Endothelial cell (in vitro differentiated cells): ENCODE data around the gene TFCP2L1. TPM values are rescaled to one million over a fixed set of nuclear protein-coding genes. Genes with fewer than 3 reads are reported as not detected.

ENCODE experiments used
- DNase-seq: peaks from one replicate; pipeline ENCODE4 v3.0.0; 2021; ENCODE audit warnings: low spot score
- H3K27ac Mint-ChIP-seq: one replicate; pipeline ENCODE4 v1.8.0; 2021; ENCODE audit warnings: mixed read lengths, inconsistent platforms; ENCODE audit not compliant: unreplicated experiment
- H3K27me3 Mint-ChIP-seq: one replicate; pipeline ENCODE4 v1.8.0; 2021; ENCODE audit warnings: mild to moderate bottlenecking, moderate library complexity, mixed read lengths, inconsistent platforms; ENCODE audit not compliant: unreplicated experiment
- H3K36me3 Mint-ChIP-seq: one replicate; pipeline ENCODE4 v1.8.0; 2021; ENCODE audit warnings: mild to moderate bottlenecking, low read depth, mixed read lengths, inconsistent platforms; ENCODE audit not compliant: unreplicated experiment
- H3K4me1 Mint-ChIP-seq: one replicate; pipeline ENCODE4 v1.8.0; 2021; ENCODE audit warnings: mild to moderate bottlenecking, mixed read lengths, inconsistent platforms; ENCODE audit not compliant: unreplicated experiment
- H3K4me3 Mint-ChIP-seq: one replicate; pipeline ENCODE4 v1.8.0; 2021; ENCODE audit warnings: mild to moderate bottlenecking, mixed read lengths, inconsistent platforms; ENCODE audit not compliant: unreplicated experiment
- H3K9me3 Mint-ChIP-seq: one replicate; pipeline ENCODE4 v1.8.0; 2021; ENCODE audit warnings: mixed read lengths, inconsistent platforms; ENCODE audit not compliant: unreplicated experiment
- CTCF ChIP-seq: fragments of 200-600 bp; sonication (generic); IDR thresholded peaks from one replicate; pipeline ENCODE4 v1.5.0; 2021; ENCODE audit warnings: antibody characterized with exemption; ENCODE audit not compliant: unreplicated experiment
- total RNA-seq: library from RNA; stranded (reverse); fragmentation: NEBNext Ultra II Directional; extraction: Animal tissue kit (Norgen Biotek cat#: 25700); gene quantifications from one replicate; pipeline ENCODE4 v1.2.1, GENCODE V29; 2021; ENCODE audit not compliant: unreplicated experiment

Gene TFCP2L1
- total RNA-seq, 1 donor from 2014 or later, result 1.7 TPM

- no peak overlapping the region for H3K4me3 Mint-ChIP-seq
- no peak for TF ChIP-seq CTCF
- no peaks in the 10 kb centered on the region for H3K36me3 Mint-ChIP-seq
- H3K27ac Mint-ChIP-seq, result no peak overlapping the region
- H3K4me1 Mint-ChIP-seq, result no peaks in the 10 kb centered on the region
- no peak for DNase-seq
- H3K27me3 Mint-ChIP-seq, result peaks cover 10% of the 10 kb centered on the region
- H3K9me3 Mint-ChIP-seq, result no peaks in the 10 kb centered on the region
Measured at GRCh38 chr2:121242976-121243375, 42.0 kb downstream of the TFCP2L1 start.

GRCh38 chr2:121242175-121242875 is 42.7 kb downstream of the TFCP2L1 start:
- Mint-ChIP-seq H3K27me3 (peaks cover 10% of the 10 kb centered on the region), H3K4me1 (no peaks in the 10 kb centered on the region)
- TF ChIP-seq CTCF, result no peak

GRCh38 chr2:121241466-121241865 is 43.5 kb downstream of the TFCP2L1 start:
- H3K27me3 Mint-ChIP-seq, result peaks cover 6% of the 10 kb centered on the region
- no peaks in the 10 kb centered on the region for H3K4me1 Mint-ChIP-seq
- H3K27ac Mint-ChIP-seq, result no peak overlapping the region
- DNase-seq, result no peak
- no peaks in the 10 kb centered on the region for H3K36me3 Mint-ChIP-seq
- no peak for TF ChIP-seq CTCF
- no peak overlapping the region for H3K4me3 Mint-ChIP-seq
- no peaks in the 10 kb centered on the region for H3K9me3 Mint-ChIP-seq

More at GRCh38 chr2:121242175-121242875, 42.7 kb downstream of the TFCP2L1 start:
- no peak for DNase-seq
- Mint-ChIP-seq H3K36me3 (no peaks in the 10 kb centered on the region), H3K27ac (no peak overlapping the region), H3K9me3 (no peaks in the 10 kb centered on the region), H3K4me3 (no peak overlapping the region)

GRCh38 chr2:121240436-121240835 is 44.6 kb downstream of the TFCP2L1 start:
- DNase-seq, result no peak
- no peaks in the 10 kb centered on the region for H3K36me3 Mint-ChIP-seq
- no peak overlapping the region for H3K27ac Mint-ChIP-seq
- peaks cover 6% of the 10 kb centered on the region for H3K27me3 Mint-ChIP-seq
- H3K4me3 Mint-ChIP-seq, result no peak overlapping the region
- no peaks in the 10 kb centered on the region for H3K4me1 Mint-ChIP-seq
- TF ChIP-seq CTCF, result no peak
- H3K9me3 Mint-ChIP-seq, result no peaks in the 10 kb centered on the region

GRCh38 chr2:121239969-121240368 is 45.0 kb downstream of the TFCP2L1 start:
- Mint-ChIP-seq H3K27ac (no peak overlapping the region), H3K27me3 (peaks cover 6% of the 10 kb centered on the region)

More at GRCh38 chr2:121239969-121240368, 45.0 kb downstream of the TFCP2L1 start:
- no peak for TF ChIP-seq CTCF
- Mint-ChIP-seq H3K9me3 (no peaks in the 10 kb centered on the region), H3K4me3 (no peak overlapping the region), H3K4me1 (no peaks in the 10 kb centered on the region), H3K36me3 (no peaks in the 10 kb centered on the region)
- DNase-seq, result no peak
